Mesenchymal stem cell (in vitro differentiated cells and primary cell): ENCODE data around the gene EXOC3.

Experiments used
- DNase-seq: peaks from one replicate; pipeline ENCODE4 v3.0.0-alpha.2; 2013
- H2AFZ ChIP-seq: one replicate; pipeline ENCODE4 v1.6.1; 2013; ENCODE audit warnings: low read depth, mild to moderate bottlenecking, control low read depth, inconsistent platforms, low read length, moderate library complexity
- H2AK5ac ChIP-seq: 2 replicates; pipeline ENCODE4 v1.6.1; 2013; ENCODE audit warnings: low read length, moderate library complexity, mild to moderate bottlenecking, inconsistent platforms; ENCODE audit not compliant: severe bottlenecking
- H2BK120ac ChIP-seq: one replicate; pipeline ENCODE4 v1.6.1; 2013; ENCODE audit warnings: low read depth, mild to moderate bottlenecking, inconsistent platforms, low read length, moderate library complexity
- H2BK12ac ChIP-seq, 2 experiments: one replicate each; pipeline ENCODE4 v1.6.1; 2013; ENCODE audit warnings: inconsistent platforms in 2 of 2, low read length in 2 of 2, mild to moderate bottlenecking in 2 of 2, moderate library complexity in 2 of 2, control low read depth in 1 of 2
- H2BK15ac ChIP-seq: one replicate; pipeline ENCODE4 v1.6.1; 2013; ENCODE audit warnings: mild to moderate bottlenecking, low read depth, inconsistent platforms; ENCODE audit not compliant: poor library complexity, severe bottlenecking
- H2BK5ac ChIP-seq: 2 replicates; pipeline ENCODE4 v1.6.1; 2013; ENCODE audit warnings: low read depth, mild to moderate bottlenecking, low read length, control low read depth, inconsistent platforms; ENCODE audit not compliant: poor library complexity, severe bottlenecking
- H3K14ac ChIP-seq, 2 experiments: one replicate each; pipeline ENCODE4 v1.6.1; 2013; ENCODE audit warnings: inconsistent platforms in 2 of 2, low read length in 2 of 2, control low read depth in 1 of 2, mild to moderate bottlenecking in 1 of 2, moderate library complexity in 1 of 2
- H3K18ac ChIP-seq, 2 experiments: one replicate each; pipeline ENCODE4 v1.6.1; 2013; ENCODE audit warnings: inconsistent platforms in 2 of 2, low read length in 2 of 2, control low read depth in 1 of 2, low read depth in 1 of 2, mild to moderate bottlenecking in 1 of 2
- H3K23ac ChIP-seq, 2 experiments: one replicate each; pipeline ENCODE4 v1.6.1; 2013; ENCODE audit warnings: inconsistent platforms in 2 of 2, low read length in 2 of 2, mild to moderate bottlenecking in 2 of 2, moderate library complexity in 2 of 2, control low read depth in 1 of 2
- H3K27ac ChIP-seq: 2 replicates; pipeline ENCODE4 v1.5.1; 2013; ENCODE audit warnings: mild to moderate bottlenecking, moderate library complexity, low read length, control low read depth, inconsistent platforms; ENCODE audit not compliant: poor library complexity, severe bottlenecking
- H3K27me3 ChIP-seq, 2 experiments: 2 replicates each; pipeline versions ENCODE4 v1.6.1 to v1.7.0; 2013; ENCODE audit warnings: low read length in 2 of 2, mild to moderate bottlenecking in 2 of 2, moderate library complexity in 2 of 2, control low read depth in 1 of 2, inconsistent platforms in 1 of 2; ENCODE audit not compliant: control insufficient read depth in 1 of 2, insufficient read depth in 1 of 2
- H3K36me3 ChIP-seq, 2 experiments: 2 replicates each; pipeline versions ENCODE4 v1.6.1 to v1.7.0; 2013; ENCODE audit warnings: low read length in 2 of 2, control low read depth in 1 of 2, inconsistent platforms in 1 of 2, low read depth in 1 of 2, mild to moderate bottlenecking in 1 of 2; ENCODE audit not compliant: insufficient read depth in 2 of 2, control insufficient read depth in 1 of 2
- H3K4ac ChIP-seq, 2 experiments: one replicate each; pipeline ENCODE4 v1.6.1; 2013; ENCODE audit warnings: inconsistent platforms in 2 of 2, low read length in 2 of 2, mild to moderate bottlenecking in 2 of 2, moderate library complexity in 2 of 2, control low read depth in 1 of 2, low read depth in 1 of 2
- H3K4me1 ChIP-seq: 2 replicates; pipeline ENCODE4 v1.6.1; 2013; ENCODE audit warnings: low read depth, low read length, control low read depth; ENCODE audit not compliant: control insufficient read depth, insufficient read depth
- H3K4me2 ChIP-seq: 2 replicates; pipeline ENCODE4 v1.6.1; 2013; ENCODE audit warnings: low read length, mild to moderate bottlenecking, inconsistent platforms; ENCODE audit not compliant: poor library complexity, severe bottlenecking
- H3K4me3 ChIP-seq, 2 experiments: 2 replicates each; pipeline versions ENCODE4 v1.5.1 to v1.7.0; 2013; ENCODE audit warnings: low read length in 2 of 2, mild to moderate bottlenecking in 2 of 2, control low read depth in 1 of 2, low read depth in 1 of 2; ENCODE audit not compliant: insufficient read depth in 1 of 2
- H3K79me1 ChIP-seq: replicated peaks from 2 replicates; pipeline ENCODE4 v1.6.1; 2013; ENCODE audit warnings: mild to moderate bottlenecking, control low read depth, low read length, inconsistent platforms; ENCODE audit not compliant: poor library complexity, severe bottlenecking
- H3K9ac ChIP-seq: 2 replicates; pipeline ENCODE4 v1.7.0; 2013; ENCODE audit warnings: mild to moderate bottlenecking, low read length, moderate library complexity
- H3K9me3 ChIP-seq: 2 replicates; pipeline ENCODE4 v1.7.0; 2013; ENCODE audit warnings: mild to moderate bottlenecking, low read length; ENCODE audit not compliant: control insufficient read depth
- H4K8ac ChIP-seq: one replicate; pipeline ENCODE4 v1.6.1; 2013; ENCODE audit warnings: inconsistent platforms, mild to moderate bottlenecking, low read length, moderate library complexity
- H4K91ac ChIP-seq: one replicate; pipeline ENCODE4 v1.6.1; 2013; ENCODE audit warnings: mild to moderate bottlenecking, low read length, inconsistent platforms
- WGBS: methylation state at CpG from one replicate; pipeline ENCODE4 v1.1.7; 2013; ENCODE audit warnings: mixed read lengths; 5-methylcytosine and 5-hydroxymethylcytosine counted together

EXOC3 gene

GRCh38 chr5:510521-510920, 67.5 kb downstream of the EXOC3 start:
- DNase-seq = no peak
- 83% methylated on average over 8 of the region's 9 CpGs for WGBS
- H2BK15ac ChIP-seq = no peak overlapping the region

GRCh38 chr5:511476-511875, 68.5 kb downstream of the EXOC3 start:
- Histone ChIP-seq H3K79me1 (no peaks in the 10 kb centered on the region), H3K4me3 (no peak overlapping the region), H2BK5ac (no peak overlapping the region), H4K8ac (no peak overlapping the region), H2AK5ac (no peak overlapping the region), H2BK120ac (no peak overlapping the region), H2AFZ (no peak overlapping the region), H3K27me3 (peaks cover 30 to 54% of the 10 kb centered on the region in 2 experiments), H2BK12ac (no peak overlapping the region), H3K4me2 (no peak overlapping the region), H3K23ac (no peak overlapping the region), H2BK15ac (no peak overlapping the region), H3K27ac (no peak overlapping the region), H3K9me3 (no peaks in the 10 kb centered on the region), H3K9ac (no peak overlapping the region), H3K14ac (no peak overlapping the region), H4K91ac (no peak overlapping the region), H3K36me3 (no peaks in the 10 kb centered on the region), H3K18ac (no peak overlapping the region), H3K4ac (no peak overlapping the region), H3K4me1 (peaks cover 4% of the 10 kb centered on the region)
- WGBS = 94% methylated on average over 15 of the region's 16 CpGs
- no peak for DNase-seq

More at GRCh38 chr5:510521-510920, 67.5 kb downstream of the EXOC3 start:
- no peak overlapping the region for H2BK120ac ChIP-seq
- H2BK5ac ChIP-seq = no peak overlapping the region
- no peak overlapping the region for H3K4me3 ChIP-seq
- H2AK5ac ChIP-seq = no peak overlapping the region
- H3K27ac ChIP-seq = no peak overlapping the region
- H3K4me1 ChIP-seq = peaks cover 4% of the 10 kb centered on the region
- no peak overlapping the region for H3K23ac ChIP-seq
- peaks cover 33 to 52% of the 10 kb centered on the region in 2 experiments for H3K27me3 ChIP-seq
- H3K36me3 ChIP-seq = no peaks in the 10 kb centered on the region
- no peak overlapping the region for H2AFZ ChIP-seq
- H3K79me1 ChIP-seq = no peaks in the 10 kb centered on the region
- no peak overlapping the region for H3K4ac ChIP-seq
- no peak overlapping the region for H3K14ac ChIP-seq
- H3K9ac ChIP-seq = no peak overlapping the region
- no peak overlapping the region for H4K8ac ChIP-seq
- no peak overlapping the region for H3K4me2 ChIP-seq
- no peaks in the 10 kb centered on the region for H3K9me3 ChIP-seq
- no peak overlapping the region for H2BK12ac ChIP-seq
- no peak overlapping the region for H3K18ac ChIP-seq
- H4K91ac ChIP-seq = no peak overlapping the region

- H3K14ac ChIP-seq = no peak overlapping the region
- no peak overlapping the region for H3K27ac ChIP-seq
- H2BK5ac ChIP-seq = no peak overlapping the region
- 73% methylated on average over 27 of the region's 31 CpGs for WGBS
- H3K79me1 ChIP-seq = no peaks in the 10 kb centered on the region
- H3K27me3 ChIP-seq = peaks cover 38 to 64% of the 10 kb centered on the region in 2 experiments
- H3K9ac ChIP-seq = no peak overlapping the region
- no peak overlapping the region for H3K23ac ChIP-seq
- no peak overlapping the region for H2BK120ac ChIP-seq
- no peak overlapping the region for H2BK12ac ChIP-seq
- no peaks in the 10 kb centered on the region for H3K36me3 ChIP-seq
- H3K4ac ChIP-seq = no peak overlapping the region
- DNase-seq = no peak
- no peak overlapping the region for H2AK5ac ChIP-seq
- no peak overlapping the region for H4K8ac ChIP-seq
- no peak overlapping the region for H3K4me3 ChIP-seq
- H2AFZ ChIP-seq = no peak overlapping the region
- no peak overlapping the region for H4K91ac ChIP-seq
- H2BK15ac ChIP-seq = no peak overlapping the region
- peaks cover 4% of the 10 kb centered on the region for H3K9me3 ChIP-seq
- no peak overlapping the region for H3K18ac ChIP-seq
- H3K4me1 ChIP-seq = peaks cover 4% of the 10 kb centered on the region
- no peak overlapping the region for H3K4me2 ChIP-seq
Observed at GRCh38 chr5:513216-514100, 70.5 kb downstream of the EXOC3 start.

- H3K23ac ChIP-seq = no peak overlapping the region
- WGBS = 89% methylated on average over 11 of the region's 12 CpGs
- peaks cover 45 to 68% of the 10 kb centered on the region in 2 experiments for H3K27me3 ChIP-seq
- no peak for DNase-seq
- H2BK15ac ChIP-seq = no peak overlapping the region
- H3K79me1 ChIP-seq = no peaks in the 10 kb centered on the region
- no peak overlapping the region for H3K27ac ChIP-seq
- H3K14ac ChIP-seq = no peak overlapping the region
- H2BK120ac ChIP-seq = no peak overlapping the region
- peaks cover 4% of the 10 kb centered on the region for H3K9me3 ChIP-seq
- H4K8ac ChIP-seq = no peak overlapping the region
- no peak overlapping the region for H2BK12ac ChIP-seq
- no peak overlapping the region for H3K4me3 ChIP-seq
- H3K4me2 ChIP-seq = no peak overlapping the region
- no peak overlapping the region for H3K18ac ChIP-seq
- no peak overlapping the region for H3K4ac ChIP-seq
- peaks cover 4% of the 10 kb centered on the region for H3K4me1 ChIP-seq
- H4K91ac ChIP-seq = no peak overlapping the region
- no peak overlapping the region for H2BK5ac ChIP-seq
- H3K36me3 ChIP-seq = no peaks in the 10 kb centered on the region
- H2AK5ac ChIP-seq = no peak overlapping the region
- no peak overlapping the region for H2AFZ ChIP-seq
- no peak overlapping the region for H3K9ac ChIP-seq
Observed at GRCh38 chr5:514101-514485, 71.1 kb downstream of the EXOC3 start.
